Activated CD4-positive, alpha-beta T cell treated with anti-CD3 and anti-CD28 coated beads, Interleukin-2, amount 50 U/mL, for 1 hour (primary cell): ENCODE data around the gene ANKRD11.
"Not testable (repeated sequence)": the region's sequence is repeated elsewhere in the genome, so short reads cannot be mapped to it uniquely, and the experiment has no call there.

Experiments used
- DNase-seq: peaks from one replicate; pipeline ENCODE4 v3.0.0-alpha.2; 2020

ANKRD11 gene

DNA sequence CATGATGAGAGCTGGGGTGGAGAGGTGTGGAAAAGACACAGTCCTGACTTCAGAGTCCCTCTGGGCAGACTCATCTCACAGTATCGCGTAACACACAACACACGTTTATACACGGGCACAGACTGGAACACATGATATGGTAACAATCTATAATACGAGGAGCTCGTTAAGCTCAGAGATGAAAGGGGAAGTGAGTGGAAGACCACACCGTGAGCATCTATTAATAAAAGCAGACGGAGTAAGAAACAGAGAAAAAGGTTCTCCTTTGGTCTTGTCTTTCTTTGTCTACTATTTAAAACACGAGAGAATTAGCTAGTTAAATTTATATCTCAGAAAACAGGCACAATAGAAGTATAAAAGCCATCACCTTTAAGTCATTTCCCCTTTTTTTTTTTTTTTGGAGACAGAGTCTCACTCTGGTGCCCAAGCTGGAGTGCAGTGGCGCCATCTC is 13.5 kb downstream of the ANKRD11 start:
- DNase-seq: no peak

GRCh38 chr16:89476379-89476778 is 14.0 kb downstream of the ANKRD11 start:
- DNase-seq: no peak

DNA sequence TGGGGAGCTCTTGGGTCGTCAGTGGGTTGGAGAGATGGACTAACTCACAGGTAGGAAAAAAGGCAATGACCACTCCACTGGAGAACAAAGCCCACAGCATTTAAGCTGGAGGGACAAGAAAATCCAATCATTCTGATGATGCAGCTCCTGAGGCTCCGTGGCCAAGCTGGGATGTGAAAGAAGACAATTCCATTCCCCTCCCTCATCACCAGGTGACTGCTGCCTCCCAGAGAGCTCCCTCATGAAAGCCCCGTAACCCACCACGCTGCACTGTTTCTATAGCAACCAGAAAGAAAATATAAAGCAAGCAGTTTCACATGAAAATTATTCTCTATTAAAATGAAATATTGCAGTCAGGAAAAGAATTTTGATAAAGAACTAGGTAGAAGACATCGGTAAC is 15.2 kb downstream of the ANKRD11 start:
- DNase-seq: no peak

- DNase-seq: no peak
Measured at GRCh38 chr16:89473791-89474414, 16.5 kb downstream of the ANKRD11 start.

DNA sequence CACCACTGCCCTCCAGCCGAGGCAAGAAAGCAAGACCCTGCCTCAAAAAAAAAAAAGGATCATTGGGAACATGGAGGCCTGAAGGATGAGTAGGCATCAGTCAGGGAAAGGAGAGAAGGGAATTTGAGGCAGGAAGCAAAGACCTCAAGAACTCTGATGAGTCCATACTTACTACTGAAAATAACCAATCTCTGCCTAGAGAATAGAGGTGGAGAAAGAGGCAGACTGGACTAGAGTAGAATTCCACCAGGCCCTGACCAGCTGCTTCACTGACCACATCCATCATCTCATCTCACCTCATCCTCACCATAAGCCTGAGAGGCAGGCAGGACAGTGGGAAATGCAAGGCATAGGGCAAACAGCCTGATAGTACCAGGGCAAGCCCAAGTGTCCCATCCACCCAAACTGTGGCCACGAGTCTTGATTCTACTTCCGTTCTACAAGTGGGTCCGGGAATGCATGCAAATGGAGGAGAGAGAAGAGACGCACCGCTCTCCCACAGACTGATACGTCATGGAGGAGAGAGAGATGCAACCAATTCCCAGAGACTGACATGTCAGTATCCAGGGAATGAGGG is 17.1 kb downstream of the ANKRD11 start:
- no peak for DNase-seq

DNA sequence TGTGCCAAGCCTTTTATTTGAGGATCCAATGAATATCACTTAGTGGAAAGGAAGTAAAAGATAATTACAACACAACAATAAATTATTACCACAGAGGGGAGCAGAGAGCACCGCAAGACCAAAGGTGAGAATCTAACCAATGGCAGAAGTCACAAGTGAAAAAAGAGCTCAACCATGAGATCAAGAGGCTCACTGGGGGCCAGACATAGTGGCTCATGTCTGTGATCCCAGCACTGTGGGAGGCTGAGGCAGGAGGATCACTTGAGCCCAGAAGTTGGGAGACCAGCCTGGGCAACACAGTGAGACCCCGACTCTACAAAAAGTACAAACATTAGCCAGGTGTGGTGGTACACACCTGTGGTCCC is 17.7 kb downstream of the ANKRD11 start:
- DNase-seq: no peak

- no peak for DNase-seq
Measured at GRCh38 chr16:89467382-89467781, 23.0 kb downstream of the ANKRD11 start.

- no peak for DNase-seq
Measured at GRCh38 chr16:89466920-89467319, 23.4 kb downstream of the ANKRD11 start.

- DNase-seq: not testable (repeated sequence)
Measured at GRCh38 chr16:89463312-89463711, 27.0 kb downstream of the ANKRD11 start.

GRCh38 chr16:89462639-89463038 is 27.7 kb downstream of the ANKRD11 start:
- DNase-seq: not testable (repeated sequence)

GRCh38 chr16:89461890-89462289 is 28.5 kb downstream of the ANKRD11 start:
- not testable (repeated sequence) for DNase-seq

GRCh38 chr16:89460556-89460955 is 29.8 kb downstream of the ANKRD11 start:
- no peak for DNase-seq

- no peak for DNase-seq
Measured at GRCh38 chr16:89458967-89459366, 31.4 kb downstream of the ANKRD11 start.

DNA sequence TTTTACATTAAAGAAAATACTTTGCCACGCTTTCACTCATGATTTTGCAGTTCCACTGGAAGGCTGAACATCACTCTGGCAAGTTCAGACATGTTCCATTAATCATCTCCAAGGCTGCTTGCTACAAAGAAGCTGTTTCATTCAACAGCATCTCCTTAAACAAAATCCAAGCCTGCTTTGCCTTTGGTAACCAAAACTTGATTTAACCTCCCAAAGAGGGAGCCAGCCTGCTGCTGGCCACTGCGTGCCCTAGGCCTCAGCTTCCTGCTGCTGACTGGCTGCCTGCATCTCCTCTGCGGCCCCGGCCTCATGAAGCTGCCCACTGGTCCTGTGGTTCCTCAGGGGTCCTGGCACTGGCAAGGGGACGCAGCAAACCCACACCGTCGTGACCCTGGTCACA is 31.8 kb downstream of the ANKRD11 start:
- DNase-seq: no peak

- no peak for DNase-seq
Measured at GRCh38 chr16:89456419-89456959, 33.9 kb downstream of the ANKRD11 start.

DNA sequence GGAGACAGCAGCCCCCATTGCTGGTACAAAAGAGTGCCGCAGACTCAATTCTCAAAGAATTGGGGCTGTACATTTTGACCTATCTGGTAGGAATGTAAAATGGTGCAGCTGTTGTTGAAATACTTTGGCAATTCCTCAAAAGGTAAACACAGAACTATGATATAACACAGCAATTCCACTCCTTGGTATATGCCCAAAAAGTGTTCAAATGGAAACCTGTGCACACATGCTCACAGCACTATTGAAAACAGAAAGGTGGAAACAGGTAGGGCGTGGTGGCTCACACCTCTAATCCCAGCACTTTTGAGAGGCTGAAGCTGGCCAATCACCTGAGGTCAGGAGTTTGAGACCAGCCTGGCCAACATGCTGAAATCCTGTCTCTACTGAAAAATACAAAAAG is 34.7 kb downstream of the ANKRD11 start:
- no peak for DNase-seq

DNA sequence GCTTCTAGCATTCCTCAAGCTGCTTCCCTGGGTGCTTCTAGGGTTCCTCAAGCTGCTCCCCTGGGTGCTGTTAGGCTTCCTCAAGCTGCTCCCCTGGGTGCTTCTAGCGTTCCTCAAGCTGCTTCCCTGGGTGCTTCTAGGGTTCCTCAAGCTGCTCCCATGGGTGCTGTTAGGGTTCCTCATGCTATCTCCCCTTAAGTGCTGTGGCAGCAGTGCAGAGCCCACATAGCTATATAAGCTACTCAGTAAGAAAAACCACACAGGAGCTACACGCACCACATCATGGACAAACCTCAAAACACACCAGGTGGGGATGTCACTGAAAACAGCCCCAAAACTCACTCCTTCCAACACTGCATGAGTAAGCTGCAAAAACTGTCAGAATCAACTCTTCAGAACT is 35.2 kb downstream of the ANKRD11 start:
- DNase-seq: no peak

DNA sequence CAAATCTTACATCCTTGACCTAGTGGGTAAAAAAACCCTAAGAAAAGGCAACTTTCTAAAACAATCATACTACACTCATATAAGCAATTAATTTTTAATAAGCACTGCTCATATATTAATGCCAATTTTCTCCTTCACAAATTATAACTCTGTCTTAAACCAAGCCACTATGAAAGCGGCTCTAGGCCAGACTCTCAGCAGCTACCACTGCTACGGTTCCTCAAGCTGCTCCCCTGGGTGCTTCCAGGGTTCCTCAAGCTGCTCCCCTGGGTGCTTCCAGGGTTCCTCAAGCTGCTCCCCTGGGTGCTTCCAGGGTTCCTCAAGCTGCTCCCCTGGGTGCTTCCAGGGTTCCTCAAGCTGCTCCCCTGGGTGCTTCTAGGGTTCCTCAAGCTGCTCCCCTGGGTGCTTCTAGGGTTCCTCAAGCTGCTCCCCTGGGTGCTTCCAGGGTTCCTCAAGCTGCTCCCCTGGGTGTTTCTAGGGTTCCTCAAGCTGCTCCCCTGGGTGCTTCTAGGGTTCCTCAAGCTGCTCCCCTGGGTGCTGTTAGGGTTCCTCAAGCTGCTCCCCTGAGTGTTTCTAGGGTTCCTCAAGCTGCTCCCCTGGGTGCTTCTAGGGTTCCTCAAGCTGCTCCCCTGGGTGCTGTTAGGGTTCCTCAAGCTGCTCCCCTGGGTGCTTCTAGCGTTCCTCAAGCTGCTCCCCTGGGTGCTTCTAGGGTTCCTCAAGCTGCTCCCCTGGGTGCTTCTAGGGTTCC is 35.8 kb downstream of the ANKRD11 start:
- DNase-seq: not testable (repeated sequence)

GRCh38 chr16:89453501-89454321 is 36.6 kb downstream of the ANKRD11 start:
- DNase-seq: no peak

DNA sequence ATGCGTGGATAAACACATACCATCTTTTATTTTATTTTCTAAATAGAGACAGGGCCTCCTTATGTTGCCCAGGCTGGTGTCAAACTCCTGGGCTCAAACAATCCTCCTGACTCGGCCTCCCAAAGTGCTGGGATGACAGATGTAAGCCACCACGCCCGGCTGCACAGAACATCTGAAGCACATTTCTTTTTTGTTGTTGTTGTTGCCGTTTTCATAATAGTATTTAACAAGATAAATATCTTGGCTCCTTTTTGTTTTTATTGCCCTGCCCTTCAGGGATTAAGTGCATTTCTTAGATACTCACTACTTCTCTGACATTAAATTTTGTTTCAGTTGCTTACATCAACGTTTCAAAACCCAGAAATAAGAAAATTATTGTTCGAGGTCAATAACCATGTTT is 37.4 kb downstream of the ANKRD11 start:
- no peak for DNase-seq

- DNase-seq: no peak
Measured at GRCh38 chr16:89452241-89452640, 38.1 kb downstream of the ANKRD11 start.

GRCh38 chr16:89450537-89450936 is 39.8 kb downstream of the ANKRD11 start:
- no peak for DNase-seq

DNA sequence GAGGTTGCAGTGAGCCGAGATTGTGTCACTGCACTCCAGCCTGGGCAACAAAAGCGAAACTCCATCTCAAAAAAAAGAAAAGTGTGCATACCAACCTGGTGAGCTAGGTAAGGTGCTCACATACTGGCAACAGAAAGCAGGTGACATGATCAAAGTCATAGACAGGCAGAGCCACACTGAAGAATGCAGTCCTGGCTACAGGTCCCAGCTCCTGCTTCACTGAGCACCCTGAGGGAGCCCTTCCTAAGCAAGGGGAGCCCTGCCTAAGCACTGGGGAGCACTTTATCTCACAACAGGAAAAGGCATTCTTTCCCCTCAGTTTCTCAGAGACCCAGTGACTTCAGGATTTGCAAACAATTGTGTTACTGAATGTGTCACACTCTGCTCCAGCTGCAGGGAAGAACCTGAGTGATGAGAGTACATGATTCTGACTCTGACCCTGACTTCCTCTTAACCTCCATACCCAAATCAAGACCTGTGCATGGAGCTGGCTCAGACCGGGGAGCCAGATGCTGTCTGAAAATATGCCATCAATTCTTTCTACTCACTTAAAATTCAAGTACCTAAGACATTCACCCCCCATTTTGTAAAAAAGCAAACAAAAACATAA is 40.5 kb downstream of the ANKRD11 start:
- no peak for DNase-seq
